ENCODE measurements around the gene KCNMA1.

KCNMA1 gene

DNA sequence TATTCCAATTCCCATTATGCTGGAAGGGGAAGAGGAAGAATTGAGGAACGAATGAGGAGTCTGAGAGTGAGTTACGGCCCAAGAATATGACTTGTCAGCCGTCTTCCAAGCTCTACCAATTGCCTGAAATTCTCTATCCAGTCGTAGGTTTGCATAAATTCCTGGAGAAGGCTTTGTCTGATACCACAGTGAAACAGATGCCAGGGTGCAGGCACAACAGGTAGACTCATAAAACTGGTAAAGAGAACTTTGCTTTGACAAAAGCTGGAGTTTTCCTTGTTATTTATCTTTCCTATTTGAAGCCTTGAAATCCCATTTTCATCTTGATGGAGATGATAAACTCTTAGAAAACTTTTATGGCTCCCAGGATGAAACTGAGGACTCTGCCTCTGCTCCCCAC is 251.2 kb downstream of the KCNMA1 start:
- no peak for DNase-seq

GRCh38 chr10:77385315-77385714 is 252.3 kb downstream of the KCNMA1 start:
- no peak for DNase-seq

GRCh38 chr10:77383861-77384553 is 253.6 kb downstream of the KCNMA1 start:
- no peak for DNase-seq

DNA sequence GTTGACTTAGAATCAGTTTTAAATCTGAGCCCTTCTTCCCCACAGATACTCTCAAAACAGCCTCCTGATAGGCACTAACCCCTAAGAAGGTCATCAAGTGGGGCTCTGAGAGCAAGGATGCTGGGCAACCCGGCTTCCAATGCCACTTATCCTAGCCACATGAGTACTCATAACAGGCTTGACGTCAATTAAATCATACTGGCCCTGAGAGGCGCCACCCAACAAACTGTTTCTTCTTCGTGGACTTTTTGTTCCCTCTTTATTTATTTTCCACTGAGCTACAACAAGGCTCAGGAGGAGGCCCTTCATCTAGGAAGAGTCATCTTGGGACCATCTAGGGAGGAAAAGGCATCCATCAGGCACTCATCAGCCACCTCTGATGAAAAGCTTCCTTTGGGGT is 255.9 kb downstream of the KCNMA1 start:
- DNase-seq, result no peak

DNA sequence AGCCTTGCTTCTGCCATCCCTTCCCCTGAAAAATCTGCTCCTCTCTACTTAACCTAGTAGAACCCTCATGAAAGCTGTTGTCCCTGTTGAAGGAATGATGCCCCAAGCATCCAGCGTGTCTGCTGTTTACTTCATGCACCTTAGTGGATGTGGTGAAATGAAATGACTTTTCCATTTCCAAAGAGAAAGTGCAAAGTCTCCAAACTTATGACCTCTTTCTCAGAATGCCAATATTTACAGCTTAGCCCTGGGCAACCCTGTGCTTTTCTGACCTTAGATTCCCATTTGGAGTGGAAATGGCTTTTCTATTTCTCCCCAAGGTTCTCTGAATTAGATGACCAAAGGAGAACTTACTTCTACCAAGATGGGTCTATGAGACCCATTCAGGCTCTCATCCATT is 256.9 kb downstream of the KCNMA1 start:
- no peak for DNase-seq

DNA sequence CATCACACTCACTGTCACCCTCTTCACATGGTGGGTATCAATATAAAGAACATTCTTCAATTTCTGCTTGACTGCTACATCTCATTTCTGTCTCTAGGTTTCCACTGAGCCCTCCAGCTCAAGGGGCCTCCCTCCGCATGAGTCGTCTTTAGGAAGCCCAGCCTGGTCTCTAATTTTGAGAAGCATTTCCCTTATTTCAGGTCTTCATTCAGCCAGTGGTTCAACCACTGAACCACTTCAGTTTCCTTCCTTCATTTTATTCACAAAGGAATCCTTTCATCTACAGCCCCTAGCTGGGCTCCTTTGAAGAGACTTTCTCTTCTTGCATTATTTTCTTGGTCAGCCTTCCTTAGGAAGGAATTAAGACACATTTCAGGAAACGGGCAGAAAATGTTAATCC is 257.4 kb downstream of the KCNMA1 start:
- DNase-seq, result no peak

- no peak for DNase-seq
These were observed 258.9 kb downstream of the KCNMA1 start for GRCh38 chr10:77378366-77379349.

DNA sequence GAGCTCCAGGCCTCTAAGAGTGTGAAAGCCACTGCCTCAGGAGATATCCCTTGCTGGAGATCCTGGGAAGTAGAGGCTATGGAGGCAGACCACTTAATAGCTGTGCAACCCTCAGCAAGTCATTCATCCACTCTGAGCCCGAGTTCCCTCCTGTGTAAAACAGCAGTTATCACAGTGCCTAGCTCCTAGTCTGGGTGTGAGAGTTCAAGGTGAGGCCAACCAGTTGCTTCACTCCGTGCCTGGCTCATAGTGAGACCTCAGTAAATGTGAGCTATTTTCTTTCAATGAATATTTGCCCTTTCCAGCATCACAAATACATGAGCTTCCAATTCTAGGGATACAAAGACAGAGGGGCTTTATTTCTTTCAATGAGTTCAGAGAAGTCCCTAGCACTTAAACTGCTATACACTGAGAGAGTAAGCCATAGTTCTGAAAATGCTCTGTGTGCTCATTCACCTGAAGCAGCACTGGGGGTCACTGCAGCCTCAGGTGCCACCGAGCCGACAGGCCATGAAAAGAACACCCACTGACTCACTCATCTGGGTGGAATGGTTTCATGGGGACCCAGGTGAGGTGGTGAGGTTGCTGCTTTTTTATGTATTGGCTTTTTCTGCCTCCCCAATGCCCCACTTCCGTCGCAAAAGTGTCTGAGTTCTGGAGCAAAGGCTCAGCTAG is 259.8 kb downstream of the KCNMA1 start:
- no peak for DNase-seq

DNA sequence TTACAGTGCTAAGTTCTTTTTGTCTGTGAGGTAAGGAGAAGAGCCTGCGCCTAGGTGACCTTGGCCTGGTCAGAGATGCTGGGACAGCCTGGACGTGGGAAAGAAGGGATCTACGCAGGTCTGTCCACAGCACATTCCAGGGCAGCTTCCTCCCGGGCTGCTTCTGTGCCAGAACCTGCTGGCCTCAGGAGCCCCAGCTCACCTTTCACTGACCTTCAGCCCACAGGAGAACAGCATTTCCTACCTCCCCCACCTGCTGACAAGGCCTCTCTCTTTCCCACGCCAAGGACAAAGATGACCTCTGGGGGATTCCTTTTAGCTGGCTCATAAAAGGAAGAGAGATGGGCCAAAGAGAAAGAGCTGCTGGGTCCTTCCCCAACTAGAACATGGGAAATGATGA is 260.6 kb downstream of the KCNMA1 start:
- DNase-seq, result no peak

GRCh38 chr10:77374189-77374656 is 263.4 kb downstream of the KCNMA1 start:
- no peak for DNase-seq

- DNase-seq, result no peak
These were observed 265.5 kb downstream of the KCNMA1 start for GRCh38 chr10:77371848-77372799.

GRCh38 chr10:77371421-77371820 is 266.2 kb downstream of the KCNMA1 start:
- DNase-seq, result no peak

DNA sequence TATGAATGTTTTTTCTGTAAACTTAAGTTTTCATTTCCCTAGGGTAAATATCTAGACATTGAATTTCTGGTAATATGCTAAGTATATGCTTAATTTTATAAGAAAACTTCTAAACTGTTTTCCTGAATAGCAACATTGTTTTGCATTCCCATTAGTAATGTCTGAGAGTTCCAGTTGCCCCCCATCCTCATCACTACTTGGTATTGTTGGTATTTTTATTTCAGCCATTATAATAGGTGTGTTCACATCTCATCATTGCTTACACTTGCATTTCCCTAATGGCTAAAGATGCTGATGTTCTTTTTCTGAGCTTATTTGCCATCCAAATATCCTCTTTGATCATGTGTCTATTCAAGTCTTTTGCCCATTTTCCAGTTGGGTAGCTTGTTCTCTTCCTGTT is 269.6 kb downstream of the KCNMA1 start:
- DNase-seq, result no peak

- DNase-seq, result no peak
These were observed 274.4 kb downstream of the KCNMA1 start for GRCh38 chr10:77363210-77363609.

DNA sequence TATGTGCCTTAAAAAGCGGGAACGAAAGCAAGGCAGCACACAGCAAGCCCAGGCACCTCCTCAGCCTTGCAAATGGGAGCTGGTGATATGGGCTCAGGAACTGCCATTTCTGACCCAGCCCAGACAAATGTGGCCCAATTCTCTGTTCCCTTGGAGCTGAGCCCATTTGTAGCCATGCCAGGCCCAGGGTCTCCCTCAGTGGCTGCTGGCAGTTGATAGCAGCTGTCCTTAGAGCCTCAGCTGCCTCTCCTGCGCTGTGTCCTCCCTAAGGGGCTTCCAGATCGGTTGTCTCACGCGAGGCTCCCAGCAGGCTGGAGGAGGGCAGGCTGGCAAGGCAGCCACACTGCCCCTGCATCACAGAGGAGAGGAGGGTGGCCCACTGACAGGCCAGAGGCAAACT is 275.8 kb downstream of the KCNMA1 start:
- DNase-seq, result no peak

GRCh38 chr10:77361426-77361825 is 276.2 kb downstream of the KCNMA1 start:
- DNase-seq, result no peak

DNA sequence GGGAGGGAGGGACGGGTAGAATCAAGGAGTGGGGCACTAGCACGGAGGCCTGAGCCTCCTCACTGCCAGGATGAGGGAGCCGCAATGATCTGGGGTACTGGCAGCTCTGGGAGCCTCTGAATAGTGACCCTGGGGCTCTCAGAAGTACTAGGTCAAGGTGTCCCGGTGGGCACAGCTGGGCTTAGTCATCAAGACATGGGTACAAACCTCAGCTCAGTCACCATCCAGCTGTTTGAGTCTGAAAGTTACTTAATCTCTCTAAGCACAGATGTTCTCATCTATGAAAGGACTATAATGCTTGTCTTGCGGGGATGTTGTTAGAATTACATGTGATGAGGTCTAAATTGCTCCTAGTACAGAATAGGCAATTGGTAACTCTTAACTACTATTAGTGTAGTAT is 276.8 kb downstream of the KCNMA1 start:
- no peak for DNase-seq

DNA sequence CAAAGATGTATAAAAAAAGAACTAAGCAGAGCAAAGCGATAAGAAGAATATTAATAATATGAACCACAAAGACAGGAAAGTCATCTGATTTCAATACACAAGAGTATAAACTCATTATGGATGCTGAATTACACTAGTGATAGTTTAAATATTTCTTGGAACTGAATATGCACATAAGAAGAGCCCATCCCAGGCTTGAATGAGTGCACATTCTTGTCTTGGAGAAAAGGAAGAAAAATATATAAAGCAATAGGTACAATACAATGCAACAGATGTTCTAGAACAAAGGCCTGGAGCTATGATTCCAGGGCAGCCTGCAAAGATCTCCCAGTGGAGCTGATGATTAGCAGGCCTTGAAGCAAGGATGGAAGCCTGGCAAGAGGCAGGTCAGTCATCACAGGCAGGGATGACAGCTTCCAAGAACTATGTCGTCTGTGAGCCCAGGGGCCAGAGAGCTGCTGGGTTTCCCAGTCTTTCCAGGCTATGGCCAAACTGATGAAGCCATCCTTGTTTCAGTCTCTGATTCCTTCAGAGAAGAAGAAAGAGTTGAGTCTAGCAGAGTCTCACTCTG is 277.6 kb downstream of the KCNMA1 start:
- DNase-seq, result no peak

DNA sequence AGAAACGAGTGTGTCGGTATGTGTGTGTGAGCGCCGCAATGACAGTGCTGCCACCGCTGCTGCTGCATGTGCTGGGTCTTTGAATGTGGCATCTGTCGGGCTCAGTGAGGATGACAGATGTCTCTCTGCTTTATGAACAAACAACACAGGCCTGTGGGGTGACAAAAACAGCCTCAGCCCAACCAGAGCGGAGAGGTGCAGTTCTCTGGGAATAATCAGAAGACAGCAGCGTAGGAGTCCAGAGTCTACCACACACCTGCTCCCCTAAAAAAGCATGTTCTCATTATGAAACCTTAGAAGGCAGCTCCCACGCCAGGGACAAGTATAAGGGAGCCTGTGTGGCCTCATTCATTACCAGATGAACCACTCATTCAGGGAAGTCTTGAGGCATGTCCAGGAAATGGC is 278.3 kb downstream of the KCNMA1 start:
- no peak for DNase-seq

GRCh38 chr10:77358656-77359055 is 279.0 kb downstream of the KCNMA1 start:
- no peak for DNase-seq

DNA sequence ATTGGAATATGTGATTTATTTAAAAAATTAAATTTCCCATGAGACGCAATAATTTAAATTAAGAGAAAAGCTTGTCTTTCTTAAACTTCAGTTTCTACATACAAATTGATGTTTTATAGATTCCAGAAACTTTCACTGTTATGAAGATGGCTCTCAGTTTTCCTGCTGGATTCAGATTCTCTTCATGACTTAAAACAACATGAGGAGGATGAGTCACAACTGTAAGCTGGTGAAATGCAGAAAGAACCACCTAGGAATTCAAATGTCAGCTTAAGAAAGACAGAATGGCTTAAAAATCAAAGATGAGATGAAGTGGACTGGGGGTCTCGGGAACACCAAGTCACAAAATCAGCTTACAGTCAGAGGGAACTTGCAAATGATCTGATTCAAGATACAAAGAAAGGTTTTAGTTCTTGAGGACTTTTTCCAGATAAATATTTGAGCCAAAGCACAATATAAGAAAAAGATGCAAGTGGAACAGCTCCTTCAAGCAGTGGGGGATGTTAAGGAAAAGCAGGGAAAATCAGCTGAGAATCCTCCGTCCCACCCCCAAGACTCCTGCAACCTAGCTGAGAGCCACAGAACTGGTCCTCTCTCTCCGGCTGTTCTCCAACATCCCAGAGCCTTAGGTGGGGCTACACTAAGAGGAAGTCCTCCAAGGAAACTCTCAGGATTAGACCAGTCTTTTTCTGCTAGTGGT is 279.8 kb downstream of the KCNMA1 start:
- no peak for DNase-seq

All from activated T-cell treated with anti-CD3 and anti-CD28 coated beads for 4 hours (primary cell).